Neuronal stem cell (in vitro differentiated cells): ENCODE measurements around the gene DUS2.

Experiments
- DNase-seq: peaks from one replicate; pipeline ENCODE4 v3.0.0-alpha.2; 2013; ENCODE audit warnings: low spot score
- H2AFZ ChIP-seq: one replicate; pipeline ENCODE4 v1.6.1; 2013; ENCODE audit warnings: mild to moderate bottlenecking, low read length, inconsistent platforms
- H2AK5ac ChIP-seq: 2 replicates; pipeline ENCODE4 v1.6.1; 2013; ENCODE audit warnings: low read depth, mild to moderate bottlenecking, inconsistent platforms, low read length, moderate library complexity, mixed read lengths
- H2BK120ac ChIP-seq: 2 replicates; pipeline ENCODE4 v1.6.1; 2013; ENCODE audit warnings: low read depth, mild to moderate bottlenecking, inconsistent platforms, low read length, moderate library complexity, mixed read lengths
- H2BK12ac ChIP-seq: one replicate; pipeline ENCODE4 v1.6.1; 2013; ENCODE audit warnings: low read length, inconsistent platforms
- H2BK15ac ChIP-seq: 2 replicates; pipeline ENCODE4 v1.6.1; 2013; ENCODE audit warnings: mild to moderate bottlenecking, low read length, inconsistent platforms, mixed read lengths
- H2BK5ac ChIP-seq: one replicate; pipeline ENCODE4 v1.6.1; 2013; ENCODE audit warnings: inconsistent platforms, mild to moderate bottlenecking, low read length, moderate library complexity
- H3K14ac ChIP-seq: one replicate; pipeline ENCODE4 v1.6.1; 2013; ENCODE audit warnings: low read length, inconsistent platforms
- H3K18ac ChIP-seq: 2 replicates; pipeline ENCODE4 v1.6.1; 2013; ENCODE audit warnings: low read length, inconsistent platforms
- H3K23ac ChIP-seq: 2 replicates; pipeline ENCODE4 v1.6.1; 2013; ENCODE audit warnings: low read depth, mild to moderate bottlenecking, mixed read lengths, low read length, inconsistent platforms; ENCODE audit not compliant: poor library complexity
- H3K27ac ChIP-seq: replicated peaks from 3 replicates; pipeline ENCODE4 v1.5.1; 2013; ENCODE audit warnings: low read length, inconsistent platforms
- H3K27me3 ChIP-seq, 3 experiments: 2 replicates each; pipeline ENCODE4 v1.6.1; 2013; ENCODE audit warnings: low read length in 3 of 3, mild to moderate bottlenecking in 2 of 3, inconsistent platforms in 1 of 3, low read depth in 1 of 3, mixed read lengths in 1 of 3, moderate library complexity in 1 of 3; ENCODE audit not compliant: control insufficient read depth in 3 of 3, insufficient read depth in 3 of 3
- H3K36me3 ChIP-seq, 2 donors: replicated peaks in 1 of 2; 2 replicates each; pipeline ENCODE4 v1.6.1; 2013; ENCODE audit warnings: low read length in 2 of 2; ENCODE audit not compliant: control insufficient read depth in 2 of 2, insufficient read depth in 2 of 2
- H3K4ac ChIP-seq: 2 replicates; pipeline ENCODE4 v1.6.1; 2013; ENCODE audit warnings: inconsistent platforms, mild to moderate bottlenecking, low read length, moderate library complexity
- H3K4me1 ChIP-seq, 2 donors: 1 replicate in 1 of 2; 2 replicates in 1 of 2; pipeline ENCODE4 v1.6.1; 2013; ENCODE audit warnings: low read length in 2 of 2, low read depth in 1 of 2; ENCODE audit not compliant: control insufficient read depth in 2 of 2, insufficient read depth in 1 of 2
- H3K4me2 ChIP-seq: one replicate; pipeline ENCODE4 v1.6.1; 2013; ENCODE audit warnings: mild to moderate bottlenecking, low read length, inconsistent platforms; ENCODE audit not compliant: insufficient read depth, poor library complexity, severe bottlenecking
- H3K4me3 ChIP-seq, 2 donors: 2 replicates each; pipeline ENCODE4 v1.5.1; 2013; ENCODE audit warnings: low read length in 2 of 2, mild to moderate bottlenecking in 2 of 2, inconsistent platforms in 1 of 2, moderate library complexity in 1 of 2
- H3K79me1 ChIP-seq: one replicate; pipeline ENCODE4 v1.6.1; 2013; ENCODE audit warnings: low read depth, mild to moderate bottlenecking, inconsistent platforms, low read length, moderate library complexity
- H3K9ac ChIP-seq: one replicate; pipeline ENCODE4 v1.6.1; 2013; ENCODE audit warnings: mild to moderate bottlenecking, low read depth, low read length, inconsistent platforms; ENCODE audit not compliant: poor library complexity
- H3K9me3 ChIP-seq, 2 donors: replicated peaks in 1 of 2; 2 replicates each; pipeline versions ENCODE3 to v1.6.1; 2013; ENCODE audit warnings: low read length in 2 of 2, mild to moderate bottlenecking in 2 of 2, inconsistent platforms in 1 of 2, low read depth in 1 of 2, mixed read lengths in 1 of 2, moderate library complexity in 1 of 2; ENCODE audit not compliant: control insufficient read depth in 2 of 2, insufficient read depth in 1 of 2
- H4K8ac ChIP-seq: one replicate; pipeline ENCODE4 v1.6.1; 2013; ENCODE audit warnings: low read depth, mild to moderate bottlenecking, inconsistent platforms, low read length, moderate library complexity
- H4K91ac ChIP-seq: one replicate; pipeline ENCODE4 v1.6.1; 2013; ENCODE audit warnings: low read length, low read depth, mild to moderate bottlenecking, inconsistent platforms; ENCODE audit not compliant: poor library complexity
- WGBS, 2 donors: extraction: QIAGEN DNeasy Blood & Tissue Kit; methylation state at CpG; one replicate each; pipeline ENCODE4 v1.1.7; 2013; ENCODE audit warnings: missing lambda C conversion rate in 2 of 2, mixed read lengths in 1 of 2; ENCODE audit not compliant: insufficient read length in 2 of 2, insufficient replicate concordance in 1 of 2; ENCODE audit errors: extremely low coverage in 2 of 2; 5-methylcytosine and 5-hydroxymethylcytosine counted together

The DUS2 gene

DNA sequence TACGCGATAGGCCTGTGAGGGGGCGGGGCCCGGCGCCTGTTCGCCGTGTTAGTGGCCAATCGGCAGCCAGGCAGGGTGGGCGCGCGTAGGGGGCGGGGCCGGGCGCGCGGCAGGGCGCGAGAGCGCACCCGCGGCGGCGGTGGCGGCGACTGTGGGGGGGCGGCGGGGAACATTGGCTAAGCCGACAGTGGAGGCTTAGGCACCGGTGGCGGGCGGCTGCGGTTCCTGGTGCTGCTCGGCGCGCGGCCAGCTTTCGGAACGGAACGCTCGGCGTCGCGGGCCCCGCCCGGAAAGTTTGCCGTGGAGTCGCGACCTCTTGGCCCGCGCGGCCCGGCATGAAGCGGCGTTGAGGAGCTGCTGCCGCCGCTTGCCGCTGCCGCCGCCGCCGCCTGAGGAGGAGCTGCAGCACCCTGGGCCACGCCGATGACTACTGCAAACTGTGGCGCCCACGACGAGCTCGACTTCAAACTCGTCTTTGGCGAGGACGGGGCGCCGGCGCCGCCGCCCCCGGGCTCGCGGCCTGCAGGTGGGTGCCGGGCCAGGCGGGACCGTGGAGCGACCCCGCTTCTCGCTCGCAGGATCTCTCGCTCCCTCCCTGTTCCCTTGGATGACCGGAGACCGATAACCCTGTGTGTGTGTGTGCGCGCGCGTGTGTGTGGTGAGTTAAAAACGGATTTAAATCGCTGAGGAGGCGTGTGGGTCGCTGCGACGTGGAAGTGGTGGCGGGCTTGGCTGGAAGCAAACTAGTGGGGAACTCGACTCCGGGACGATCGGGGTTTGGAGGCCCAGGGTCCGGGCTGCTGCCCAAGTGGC lies 62.4 kb downstream of the DUS2 start, which contains the start of gene NFATC3:
Gene NFATC3, plus strand, starts transcription at position 112 of the 813 bp plus-strand sequence. Its CDS starts 312 bp downstream, at position 424.
- no CpG with 5 or more reads among the region's 104 CpGs for WGBS, 2 donors
- H2BK12ac ChIP-seq = no peak within 1 kb of the TSS

DNA sequence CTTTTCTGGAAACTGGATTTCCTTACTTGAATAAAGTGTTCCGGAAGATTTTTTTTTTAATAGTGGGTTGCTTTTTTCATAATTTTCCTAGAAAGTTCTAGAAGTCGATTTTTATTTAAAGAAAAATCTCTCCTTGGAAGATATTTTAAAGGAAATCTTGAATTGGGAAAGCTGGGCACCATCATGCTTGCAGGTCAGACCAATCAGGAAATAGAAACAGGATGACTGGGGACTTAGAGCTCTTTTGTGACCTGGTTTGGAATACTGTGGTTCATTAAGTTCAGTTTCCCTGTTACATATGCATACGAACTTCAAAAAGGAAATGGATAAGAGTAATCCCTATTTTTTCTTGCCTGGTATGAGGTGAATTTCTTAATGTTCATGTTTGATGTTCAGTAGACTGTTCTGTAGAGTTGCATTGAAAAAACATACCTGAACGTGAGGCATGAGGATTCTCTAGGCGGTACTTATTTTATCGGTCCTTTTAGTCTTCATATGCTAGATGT lies 63.3 kb downstream of the DUS2 start:
- Histone ChIP-seq H3K18ac (no peak overlapping the region), H3K27me3 (no peaks in the 10 kb centered on the region), H3K36me3 (no peaks in the 10 kb centered on the region), H2AK5ac (no peak overlapping the region), H2BK5ac (no peak overlapping the region), H2BK15ac (no peak overlapping the region), H4K91ac (no peak overlapping the region), H3K4me3 (peak overlapping the region; percentile 85 to 96), H2BK12ac (no peak overlapping the region), H3K23ac (no peak overlapping the region), H4K8ac (no peak overlapping the region), H3K4me1 (peaks cover 7 to 16% of the 10 kb centered on the region in 2 donors), H2AFZ (peak overlapping the region; percentile 91), H3K4me2 (no peak overlapping the region), H3K79me1 (peaks cover 1% of the 10 kb centered on the region), H3K14ac (no peak overlapping the region), H3K4ac (no peak overlapping the region), H3K27ac (no peak overlapping the region), H3K9ac (no peak overlapping the region), H2BK120ac (no peak overlapping the region), H3K9me3 (no peaks in the 10 kb centered on the region)
- no CpG with 5 or more reads among the region's 6 CpGs for WGBS, 2 donors
- no peak for DNase-seq

More for the DNA sequence above, 62.4 kb downstream of the DUS2 start, which contains the start of gene NFATC3:
- Histone ChIP-seq H3K27ac (peak within 1 kb of the TSS; percentile 100), H3K9ac (peak within 1 kb of the TSS; percentile 97), H3K14ac (peak within 1 kb of the TSS; percentile 90), H4K91ac (peak within 1 kb of the TSS; percentile 12), H2BK15ac (peak within 1 kb of the TSS; percentile 82), H3K79me1 (peaks cover 1% of the 10 kb centered on the region), H2AFZ (peak within 1 kb of the TSS; percentile 93), H2BK120ac (peak within 1 kb of the TSS; percentile 87), H3K9me3 (no peaks in the 10 kb centered on the region), H3K18ac (peak within 1 kb of the TSS; percentile 100), H2BK5ac (peak within 1 kb of the TSS; percentile 85), H3K4me1 (peaks cover 7 to 15% of the 10 kb centered on the region in 2 donors), H3K4me3 (peak within 1 kb of the TSS; percentile 85 to 96), H3K4ac (peak within 1 kb of the TSS; percentile 20), H3K4me2 (peak within 1 kb of the TSS; percentile 74), H3K36me3 (peaks cover 0 to under 1% of the 10 kb centered on the region in 2 donors), H2AK5ac (peak within 1 kb of the TSS; percentile 13), H3K27me3 (no peaks in the 10 kb centered on the region), H4K8ac (peak within 1 kb of the TSS; percentile 70), H3K23ac (peak within 1 kb of the TSS; percentile 96)
- DNase-seq = no peak

DNA sequence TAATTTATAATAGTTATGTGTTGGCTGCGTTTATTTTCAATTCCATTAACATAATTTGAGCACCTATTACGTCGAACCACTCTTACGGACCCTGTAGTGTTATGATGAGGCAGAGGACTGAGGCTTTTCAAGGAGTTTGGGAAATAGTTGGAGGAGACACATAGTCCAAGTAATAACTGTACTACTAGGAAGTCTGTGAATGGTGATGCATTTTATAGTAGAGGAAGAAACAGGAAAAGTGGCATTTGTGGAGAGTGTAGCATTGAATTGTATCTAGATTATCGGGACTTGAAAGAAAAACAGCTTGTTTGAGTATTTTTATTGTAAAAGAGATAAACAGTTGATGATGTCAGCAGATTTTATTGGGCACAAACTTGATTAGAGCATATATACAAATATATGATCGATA lies 63.8 kb downstream of the DUS2 start:
- Histone ChIP-seq H2AFZ (no peak overlapping the region), H3K27ac (no peak overlapping the region)

DNA sequence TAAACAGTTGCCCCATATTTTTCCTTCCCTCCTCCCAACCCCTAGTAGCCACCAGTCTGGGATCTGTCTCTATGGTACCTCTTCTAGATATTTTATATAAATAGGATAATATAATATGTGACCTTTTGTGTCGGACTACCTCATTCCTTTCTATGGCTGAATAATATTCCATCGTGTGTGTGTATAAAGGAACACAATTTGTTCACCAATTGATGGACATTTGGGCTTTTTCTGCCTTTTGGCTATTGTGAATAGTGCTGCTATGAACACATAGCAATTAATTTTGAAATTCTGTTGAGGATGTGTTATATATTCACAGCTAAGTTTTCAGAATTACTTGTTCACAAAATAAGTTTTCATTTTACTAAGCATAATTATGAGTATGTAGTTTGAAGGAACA lies 64.6 kb downstream of the DUS2 start:
- H2AK5ac ChIP-seq = no peak overlapping the region
- H3K79me1 ChIP-seq = peaks cover 1% of the 10 kb centered on the region
- H3K4ac ChIP-seq = no peak overlapping the region
- no peak overlapping the region for H2BK15ac ChIP-seq
- no peak overlapping the region for H4K91ac ChIP-seq
- H3K14ac ChIP-seq = no peak overlapping the region
- H3K27me3 ChIP-seq = no peaks in the 10 kb centered on the region
- no peaks in the 10 kb centered on the region for H3K9me3 ChIP-seq
- H4K8ac ChIP-seq = no peak overlapping the region
- H3K4me3 ChIP-seq = peak overlapping the region in 1 of 2 donors; percentile 96
- H3K4me1 ChIP-seq = peaks cover 7 to 19% of the 10 kb centered on the region in 2 donors
- no peaks in the 10 kb centered on the region for H3K36me3 ChIP-seq
- H2AFZ ChIP-seq = no peak overlapping the region
- DNase-seq = no peak
- H3K9ac ChIP-seq = no peak overlapping the region
- WGBS, 2 donors = no CpG with 5 or more reads among the region's 2 CpGs
- H3K23ac ChIP-seq = no peak overlapping the region
- H3K4me2 ChIP-seq = no peak overlapping the region
- H2BK5ac ChIP-seq = no peak overlapping the region
- no peak overlapping the region for H3K27ac ChIP-seq
- H2BK12ac ChIP-seq = no peak overlapping the region
- no peak overlapping the region for H3K18ac ChIP-seq
- H2BK120ac ChIP-seq = no peak overlapping the region

More for the DNA sequence above, 63.8 kb downstream of the DUS2 start:
- Histone ChIP-seq H3K14ac (no peak overlapping the region), H3K23ac (no peak overlapping the region), H4K8ac (no peak overlapping the region), H2BK5ac (no peak overlapping the region), H3K4ac (no peak overlapping the region), H3K36me3 (no peaks in the 10 kb centered on the region), H3K4me1 (peaks cover 7 to 19% of the 10 kb centered on the region in 2 donors), H3K9ac (no peak overlapping the region), H3K79me1 (peaks cover 1% of the 10 kb centered on the region), H4K91ac (no peak overlapping the region), H3K27me3 (no peaks in the 10 kb centered on the region), H2BK15ac (no peak overlapping the region), H2BK12ac (no peak overlapping the region), H3K4me2 (peak overlapping the region; percentile 48), H2BK120ac (no peak overlapping the region), H3K4me3 (peak overlapping the region in 1 of 2 donors; percentile 96), H3K18ac (no peak overlapping the region), H2AK5ac (no peak overlapping the region), H3K9me3 (no peaks in the 10 kb centered on the region)
- no peak for DNase-seq
- no CpG with 5 or more reads among the region's 6 CpGs for WGBS, 2 donors
